ENCODE data around the gene FNIP1.

FNIP1 gene

GRCh38 chr5:131760793-131761192 lies 36.0 kb downstream of the FNIP1 start:
- no peaks in the 10 kb centered on the region for H3K36me3 ChIP-seq (ENCODE audit: control insufficient read depth, insufficient read depth, low read length)
- H3K9ac ChIP-seq (ENCODE audit: low read length), result no peak overlapping the region
- no peaks in the 10 kb centered on the region for H3K27me3 ChIP-seq (ENCODE audit: control insufficient read depth, insufficient read depth, low read length)
- peaks cover 6% of the 10 kb centered on the region for H3K4me1 ChIP-seq (ENCODE audit: control insufficient read depth, insufficient read depth, low read length)
- H3K9me3 ChIP-seq (ENCODE audit: control insufficient read depth, low read length), result no peaks in the 10 kb centered on the region
- H3K4me3 ChIP-seq (ENCODE audit: low read length), result no peak overlapping the region

GRCh38 chr5:131759704-131760103 lies 37.1 kb downstream of the FNIP1 start:
- peaks cover 6% of the 10 kb centered on the region for H3K4me1 ChIP-seq (ENCODE audit: control insufficient read depth, insufficient read depth, low read length)

GRCh38 chr5:131758520-131758900 lies 38.3 kb downstream of the FNIP1 start:
- Histone ChIP-seq H3K9me3 (ENCODE audit: control insufficient read depth, low read length) (no peaks in the 10 kb centered on the region), H3K4me1 (ENCODE audit: control insufficient read depth, insufficient read depth, low read length) (peaks cover 6% of the 10 kb centered on the region), H3K4me3 (ENCODE audit: low read length) (no peak overlapping the region), H3K27me3 (ENCODE audit: control insufficient read depth, insufficient read depth, low read length) (no peaks in the 10 kb centered on the region), H3K9ac (ENCODE audit: low read length) (no peak overlapping the region), H3K36me3 (ENCODE audit: control insufficient read depth, insufficient read depth, low read length) (no peaks in the 10 kb centered on the region)

More at GRCh38 chr5:131759704-131760103, 37.1 kb downstream of the FNIP1 start:
- Histone ChIP-seq H3K27me3 (ENCODE audit: control insufficient read depth, insufficient read depth, low read length) (no peaks in the 10 kb centered on the region), H3K9me3 (ENCODE audit: control insufficient read depth, low read length) (no peaks in the 10 kb centered on the region), H3K4me3 (ENCODE audit: low read length) (no peak overlapping the region), H3K36me3 (ENCODE audit: control insufficient read depth, insufficient read depth, low read length) (no peaks in the 10 kb centered on the region), H3K9ac (ENCODE audit: low read length) (no peak overlapping the region)

GRCh38 chr5:131757830-131758519 lies 38.8 kb downstream of the FNIP1 start:
- Histone ChIP-seq H3K9me3 (ENCODE audit: control insufficient read depth, low read length) (no peaks in the 10 kb centered on the region), H3K4me3 (ENCODE audit: low read length) (no peak overlapping the region), H3K36me3 (ENCODE audit: control insufficient read depth, insufficient read depth, low read length) (no peaks in the 10 kb centered on the region), H3K4me1 (ENCODE audit: control insufficient read depth, insufficient read depth, low read length) (peaks cover 6% of the 10 kb centered on the region), H3K27me3 (ENCODE audit: control insufficient read depth, insufficient read depth, low read length) (no peaks in the 10 kb centered on the region), H3K9ac (ENCODE audit: low read length) (no peak overlapping the region)

GRCh38 chr5:131756942-131757341 lies 39.9 kb downstream of the FNIP1 start:
- no peaks in the 10 kb centered on the region for H3K27me3 ChIP-seq (ENCODE audit: control insufficient read depth, insufficient read depth, low read length)
- H3K4me1 ChIP-seq (ENCODE audit: control insufficient read depth, insufficient read depth, low read length), result peaks cover 6% of the 10 kb centered on the region
- H3K36me3 ChIP-seq (ENCODE audit: control insufficient read depth, insufficient read depth, low read length), result no peaks in the 10 kb centered on the region
- H3K9me3 ChIP-seq (ENCODE audit: control insufficient read depth, low read length), result no peaks in the 10 kb centered on the region
- H3K9ac ChIP-seq (ENCODE audit: low read length), result no peak overlapping the region
- no peak overlapping the region for H3K4me3 ChIP-seq (ENCODE audit: low read length)

- no peaks in the 10 kb centered on the region for H3K27me3 ChIP-seq (ENCODE audit: control insufficient read depth, insufficient read depth, low read length)
- no peak overlapping the region for H3K9ac ChIP-seq (ENCODE audit: low read length)
- H3K4me1 ChIP-seq (ENCODE audit: control insufficient read depth, insufficient read depth, low read length), result peaks cover 6% of the 10 kb centered on the region
- H3K4me3 ChIP-seq (ENCODE audit: low read length), result no peak overlapping the region
- no peaks in the 10 kb centered on the region for H3K9me3 ChIP-seq (ENCODE audit: control insufficient read depth, low read length)
- H3K36me3 ChIP-seq (ENCODE audit: control insufficient read depth, insufficient read depth, low read length), result no peaks in the 10 kb centered on the region
These were observed 42.5 kb downstream of the FNIP1 start for GRCh38 chr5:131754363-131754762.

GRCh38 chr5:131751506-131751905 lies 45.3 kb downstream of the FNIP1 start:
- Histone ChIP-seq H3K27me3 (ENCODE audit: control insufficient read depth, insufficient read depth, low read length) (no peaks in the 10 kb centered on the region), H3K9me3 (ENCODE audit: control insufficient read depth, low read length) (no peaks in the 10 kb centered on the region), H3K36me3 (ENCODE audit: control insufficient read depth, insufficient read depth, low read length) (peaks cover 3% of the 10 kb centered on the region), H3K9ac (ENCODE audit: low read length) (no peak overlapping the region), H3K4me3 (ENCODE audit: low read length) (no peak overlapping the region), H3K4me1 (ENCODE audit: control insufficient read depth, insufficient read depth, low read length) (peaks cover 4% of the 10 kb centered on the region)

GRCh38 chr5:131749723-131750470 lies 46.9 kb downstream of the FNIP1 start:
- Histone ChIP-seq H3K9me3 (ENCODE audit: control insufficient read depth, low read length) (no peaks in the 10 kb centered on the region), H3K4me3 (ENCODE audit: low read length) (no peak overlapping the region), H3K4me1 (ENCODE audit: control insufficient read depth, insufficient read depth, low read length) (peaks cover 4% of the 10 kb centered on the region), H3K9ac (ENCODE audit: low read length) (no peak overlapping the region), H3K27me3 (ENCODE audit: control insufficient read depth, insufficient read depth, low read length) (no peaks in the 10 kb centered on the region), H3K36me3 (ENCODE audit: control insufficient read depth, insufficient read depth, low read length) (peaks cover 6% of the 10 kb centered on the region)

- no peak overlapping the region for H3K4me3 ChIP-seq (ENCODE audit: low read length)
- H3K4me1 ChIP-seq (ENCODE audit: control insufficient read depth, insufficient read depth, low read length), result peaks cover 4% of the 10 kb centered on the region
- peaks cover 6% of the 10 kb centered on the region for H3K36me3 ChIP-seq (ENCODE audit: control insufficient read depth, insufficient read depth, low read length)
These were observed 47.7 kb downstream of the FNIP1 start for GRCh38 chr5:131749138-131749537.

GRCh38 chr5:131747180-131748105 lies 49.4 kb downstream of the FNIP1 start:
- no peak overlapping the region for H3K4me3 ChIP-seq (ENCODE audit: low read length)

More at GRCh38 chr5:131749138-131749537, 47.7 kb downstream of the FNIP1 start:
- Histone ChIP-seq H3K9ac (ENCODE audit: low read length) (no peak overlapping the region), H3K9me3 (ENCODE audit: control insufficient read depth, low read length) (no peaks in the 10 kb centered on the region), H3K27me3 (ENCODE audit: control insufficient read depth, insufficient read depth, low read length) (no peaks in the 10 kb centered on the region)

GRCh38 chr5:131746423-131746822 lies 50.4 kb downstream of the FNIP1 start:
- no peaks in the 10 kb centered on the region for H3K9me3 ChIP-seq (ENCODE audit: control insufficient read depth, low read length)
- H3K27me3 ChIP-seq (ENCODE audit: control insufficient read depth, insufficient read depth, low read length), result no peaks in the 10 kb centered on the region
- peaks cover 6% of the 10 kb centered on the region for H3K36me3 ChIP-seq (ENCODE audit: control insufficient read depth, insufficient read depth, low read length)
- no peak overlapping the region for H3K4me3 ChIP-seq (ENCODE audit: low read length)
- no peak overlapping the region for H3K9ac ChIP-seq (ENCODE audit: low read length)
- H3K4me1 ChIP-seq (ENCODE audit: control insufficient read depth, insufficient read depth, low read length), result peaks cover 4% of the 10 kb centered on the region

More at GRCh38 chr5:131747180-131748105, 49.4 kb downstream of the FNIP1 start:
- H3K9me3 ChIP-seq (ENCODE audit: control insufficient read depth, low read length), result no peaks in the 10 kb centered on the region
- no peaks in the 10 kb centered on the region for H3K27me3 ChIP-seq (ENCODE audit: control insufficient read depth, insufficient read depth, low read length)
- H3K9ac ChIP-seq (ENCODE audit: low read length), result no peak overlapping the region
- peaks cover 4% of the 10 kb centered on the region for H3K4me1 ChIP-seq (ENCODE audit: control insufficient read depth, insufficient read depth, low read length)
- peaks cover 6% of the 10 kb centered on the region for H3K36me3 ChIP-seq (ENCODE audit: control insufficient read depth, insufficient read depth, low read length)
